GM12878 (cell line): ENCODE measurements around the gene EHD2. TPM values are rescaled to one million over a fixed set of nuclear protein-coding genes. Genes with fewer than 3 reads are reported as not detected.

Experiments
- BRCA1 ChIP-seq: IDR thresholded peaks from 2 replicates; pipeline ENCODE4 v1.6.1; 2011; ENCODE audit warnings: low read depth, low read length, improper control_type of control experiment
- MTA2 ChIP-seq: fragments of 450-650 bp; IDR thresholded peaks from 2 replicates; pipeline ENCODE4 v1.6.1; 2016; ENCODE audit warnings: low read depth, mild to moderate bottlenecking, moderate library complexity
- SMC3 ChIP-seq: IDR thresholded peaks from 2 replicates; pipeline ENCODE4 v1.6.1; 2011; ENCODE audit warnings: low read length, improper control_type of control experiment, borderline replicate concordance
- polyA plus RNA-seq, 11 experiments: library from polyadenylated mRNA; depleted of rRNA in 4 of 11; unstranded in 6 of 11; stranded (reverse) in 5 of 11; fragments of >200 nt; fragmentation: Nextera tagmentation in 4 of 11; fragmentation: Illumina TruSeq in 1 of 11; extraction: Ambion mirVana in 4 of 11; extraction: Trizol in 1 of 11; gene quantifications; 1 replicate in 1 of 11; 2 replicates in 10 of 11; pipeline versions ENCODE4 v1.2.1 to v1.2.3, GENCODE V29; 2011 to 2016; ENCODE audit warnings: inconsistent platforms in 2 of 11, missing spikeins in 2 of 11, low read depth in 1 of 11
- total RNA-seq, 4 experiments: library from RNA; depleted of rRNA in 3 of 4; stranded (reverse); fragments of >200 nt in 3 of 4; fragmentation: Illumina TruSeq in 1 of 4; extraction: Trizol in 1 of 4; gene quantifications; 2 replicates each; pipeline versions ENCODE4 v1.2.1 to v1.2.3, GENCODE V29; 2013 to 2021
- TF ChIP-seq, protein P1 (sequence below): fragments of 450-650 bp; IDR thresholded peaks from 2 replicates; pipeline ENCODE4 v1.6.1; 2017; ENCODE audit warnings: antibody characterized with exemption, mild to moderate bottlenecking, moderate library complexity
- TF ChIP-seq, protein P2 (sequence below): fragments of 450-650 bp; IDR thresholded peaks from 2 replicates; pipeline ENCODE4 v1.6.1; 2016; ENCODE audit warnings: mild to moderate bottlenecking
- TF ChIP-seq, protein P3 (sequence below): IDR thresholded peaks from 2 replicates; pipeline ENCODE4 v1.6.1; 2011; ENCODE audit warnings: mild to moderate bottlenecking, low read depth, low read length, moderate library complexity; ENCODE audit not compliant: insufficient replicate concordance

EHD2 gene
- total and polyA plus RNA-seq, 10 of the 15 experiments (the other 5 are each of a cell fraction or from before 2014, with no cell fraction given): 0.12 to 0.24 (median 0.23) TPM; not detected in 7

DNA sequence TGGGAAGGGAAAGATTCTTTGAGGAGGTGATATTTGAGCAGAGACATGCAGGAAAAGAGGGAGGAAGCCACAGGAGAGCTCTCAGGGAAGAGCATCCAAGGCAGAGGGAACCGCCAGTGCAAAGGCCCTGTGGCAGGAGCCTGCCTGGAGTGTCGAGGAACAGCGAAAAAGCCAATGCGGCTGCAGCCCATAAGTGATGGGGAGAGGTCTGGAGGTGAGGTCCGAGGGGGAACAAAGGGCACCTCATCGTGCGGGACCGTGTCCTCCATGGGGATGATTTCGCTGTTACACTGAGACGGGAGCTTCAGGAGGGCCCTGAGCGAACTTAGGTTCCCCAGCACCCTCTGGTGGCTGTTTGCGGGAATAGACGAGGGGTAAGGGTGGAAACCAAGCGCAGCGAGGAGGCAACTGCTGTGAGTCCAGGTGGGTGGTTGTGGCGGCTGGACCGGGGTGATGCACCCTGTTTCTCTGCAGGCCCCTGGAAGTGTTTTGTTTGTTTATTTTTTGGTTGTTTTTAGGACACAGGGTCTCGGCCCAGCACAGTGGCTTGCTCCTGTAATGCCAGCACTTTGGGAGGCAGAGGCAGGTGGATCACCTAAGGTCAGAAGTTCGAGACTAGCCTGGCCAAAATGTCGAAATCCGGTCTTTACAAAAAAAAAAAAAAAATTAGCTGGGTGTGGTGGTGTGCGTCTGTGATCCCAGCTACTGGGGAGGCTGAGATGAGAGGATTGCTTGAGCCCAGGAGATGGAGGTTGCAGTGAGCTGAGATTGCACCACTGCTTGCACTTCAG lies 5.9 kb upstream of the EHD2 start (continued):
- TF ChIP-seq, protein P1, sequence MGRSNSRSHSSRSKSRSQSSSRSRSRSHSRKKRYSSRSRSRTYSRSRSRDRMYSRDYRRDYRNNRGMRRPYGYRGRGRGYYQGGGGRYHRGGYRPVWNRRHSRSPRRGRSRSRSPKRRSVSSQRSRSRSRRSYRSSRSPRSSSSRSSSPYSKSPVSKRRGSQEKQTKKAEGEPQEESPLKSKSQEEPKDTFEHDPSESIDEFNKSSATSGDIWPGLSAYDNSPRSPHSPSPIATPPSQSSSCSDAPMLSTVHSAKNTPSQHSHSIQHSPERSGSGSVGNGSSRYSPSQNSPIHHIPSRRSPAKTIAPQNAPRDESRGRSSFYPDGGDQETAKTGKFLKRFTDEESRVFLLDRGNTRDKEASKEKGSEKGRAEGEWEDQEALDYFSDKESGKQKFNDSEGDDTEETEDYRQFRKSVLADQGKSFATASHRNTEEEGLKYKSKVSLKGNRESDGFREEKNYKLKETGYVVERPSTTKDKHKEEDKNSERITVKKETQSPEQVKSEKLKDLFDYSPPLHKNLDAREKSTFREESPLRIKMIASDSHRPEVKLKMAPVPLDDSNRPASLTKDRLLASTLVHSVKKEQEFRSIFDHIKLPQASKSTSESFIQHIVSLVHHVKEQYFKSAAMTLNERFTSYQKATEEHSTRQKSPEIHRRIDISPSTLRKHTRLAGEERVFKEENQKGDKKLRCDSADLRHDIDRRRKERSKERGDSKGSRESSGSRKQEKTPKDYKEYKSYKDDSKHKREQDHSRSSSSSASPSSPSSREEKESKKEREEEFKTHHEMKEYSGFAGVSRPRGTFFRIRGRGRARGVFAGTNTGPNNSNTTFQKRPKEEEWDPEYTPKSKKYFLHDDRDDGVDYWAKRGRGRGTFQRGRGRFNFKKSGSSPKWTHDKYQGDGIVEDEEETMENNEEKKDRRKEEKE: no peak
- no peak for TF ChIP-seq MTA2
- TF ChIP-seq, protein P2, sequence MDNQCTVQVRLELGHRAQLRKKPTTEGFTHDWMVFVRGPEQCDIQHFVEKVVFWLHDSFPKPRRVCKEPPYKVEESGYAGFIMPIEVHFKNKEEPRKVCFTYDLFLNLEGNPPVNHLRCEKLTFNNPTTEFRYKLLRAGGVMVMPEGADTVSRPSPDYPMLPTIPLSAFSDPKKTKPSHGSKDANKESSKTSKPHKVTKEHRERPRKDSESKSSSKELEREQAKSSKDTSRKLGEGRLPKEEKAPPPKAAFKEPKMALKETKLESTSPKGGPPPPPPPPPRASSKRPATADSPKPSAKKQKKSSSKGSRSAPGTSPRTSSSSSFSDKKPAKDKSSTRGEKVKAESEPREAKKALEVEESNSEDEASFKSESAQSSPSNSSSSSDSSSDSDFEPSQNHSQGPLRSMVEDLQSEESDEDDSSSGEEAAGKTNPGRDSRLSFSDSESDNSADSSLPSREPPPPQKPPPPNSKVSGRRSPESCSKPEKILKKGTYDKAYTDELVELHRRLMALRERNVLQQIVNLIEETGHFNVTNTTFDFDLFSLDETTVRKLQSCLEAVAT: no peak
- no peak for TF ChIP-seq BRCA1
- peak; percentile 92 for TF ChIP-seq SMC3
- TF ChIP-seq, protein P3, sequence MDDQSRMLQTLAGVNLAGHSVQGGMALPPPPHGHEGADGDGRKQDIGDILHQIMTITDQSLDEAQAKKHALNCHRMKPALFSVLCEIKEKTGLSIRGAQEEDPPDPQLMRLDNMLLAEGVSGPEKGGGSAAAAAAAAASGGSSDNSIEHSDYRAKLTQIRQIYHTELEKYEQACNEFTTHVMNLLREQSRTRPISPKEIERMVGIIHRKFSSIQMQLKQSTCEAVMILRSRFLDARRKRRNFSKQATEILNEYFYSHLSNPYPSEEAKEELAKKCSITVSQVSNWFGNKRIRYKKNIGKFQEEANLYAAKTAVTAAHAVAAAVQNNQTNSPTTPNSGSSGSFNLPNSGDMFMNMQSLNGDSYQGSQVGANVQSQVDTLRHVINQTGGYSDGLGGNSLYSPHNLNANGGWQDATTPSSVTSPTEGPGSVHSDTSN: no peak
- TF ChIP-seq, all 136 proteins: peak for 9
